ENCODE measurements around the gene KRTAP4-9.
A peak's percentile ranks its signal among the peaks of the same experiment; 100 is the strongest.
"Not testable (repeated sequence)": the region's sequence is repeated elsewhere in the genome, so short reads cannot be mapped to it uniquely, and the experiment has no call there.

KRTAP4-9 gene

GRCh38 chr17:41088760-41089352, 16.3 kb upstream of the KRTAP4-9 start:
- DNase-seq (ENCODE audit: low read depth in 1 of 2, low spot score in 1 of 2), result peak in 1 of 2 experiments; percentile 13
- not testable (repeated sequence) for H3K4me3 ChIP-seq (replicated peaks; ENCODE audit: insufficient read depth, low read length); H3K27ac ChIP-seq (replicated peaks); H3K27me3 ChIP-seq (ENCODE audit: insufficient read depth, poor library complexity, severe bottlenecking)
- peak; percentile 3; the same call in 1 of the 2 replicates for TF ChIP-seq SPI1 (IDR thresholded peaks at IDR 0.05; ENCODE audit: borderline replicate concordance, low read depth)

- TF ChIP-seq SPI1 (IDR thresholded peaks at IDR 0.05; ENCODE audit: borderline replicate concordance, low read depth) (no peak), POLR2AphosphoS5 (IDR thresholded peaks at IDR 0.05; ENCODE audit: low read depth) (no peak), CTCF (IDR thresholded peaks at IDR 0.05; ENCODE audit: insufficient read depth, low read length) (no peak), GABPA (IDR thresholded peaks at IDR 0.05; ENCODE audit: low read depth) (no peak)
- TF ChIP-seq, protein P1, sequence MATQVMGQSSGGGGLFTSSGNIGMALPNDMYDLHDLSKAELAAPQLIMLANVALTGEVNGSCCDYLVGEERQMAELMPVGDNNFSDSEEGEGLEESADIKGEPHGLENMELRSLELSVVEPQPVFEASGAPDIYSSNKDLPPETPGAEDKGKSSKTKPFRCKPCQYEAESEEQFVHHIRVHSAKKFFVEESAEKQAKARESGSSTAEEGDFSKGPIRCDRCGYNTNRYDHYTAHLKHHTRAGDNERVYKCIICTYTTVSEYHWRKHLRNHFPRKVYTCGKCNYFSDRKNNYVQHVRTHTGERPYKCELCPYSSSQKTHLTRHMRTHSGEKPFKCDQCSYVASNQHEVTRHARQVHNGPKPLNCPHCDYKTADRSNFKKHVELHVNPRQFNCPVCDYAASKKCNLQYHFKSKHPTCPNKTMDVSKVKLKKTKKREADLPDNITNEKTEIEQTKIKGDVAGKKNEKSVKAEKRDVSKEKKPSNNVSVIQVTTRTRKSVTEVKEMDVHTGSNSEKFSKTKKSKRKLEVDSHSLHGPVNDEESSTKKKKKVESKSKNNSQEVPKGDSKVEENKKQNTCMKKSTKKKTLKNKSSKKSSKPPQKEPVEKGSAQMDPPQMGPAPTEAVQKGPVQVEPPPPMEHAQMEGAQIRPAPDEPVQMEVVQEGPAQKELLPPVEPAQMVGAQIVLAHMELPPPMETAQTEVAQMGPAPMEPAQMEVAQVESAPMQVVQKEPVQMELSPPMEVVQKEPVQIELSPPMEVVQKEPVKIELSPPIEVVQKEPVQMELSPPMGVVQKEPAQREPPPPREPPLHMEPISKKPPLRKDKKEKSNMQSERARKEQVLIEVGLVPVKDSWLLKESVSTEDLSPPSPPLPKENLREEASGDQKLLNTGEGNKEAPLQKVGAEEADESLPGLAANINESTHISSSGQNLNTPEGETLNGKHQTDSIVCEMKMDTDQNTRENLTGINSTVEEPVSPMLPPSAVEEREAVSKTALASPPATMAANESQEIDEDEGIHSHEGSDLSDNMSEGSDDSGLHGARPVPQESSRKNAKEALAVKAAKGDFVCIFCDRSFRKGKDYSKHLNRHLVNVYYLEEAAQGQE (IDR thresholded peaks at IDR 0.05; ENCODE audit: insufficient replicate concordance, low read depth), result no peak
- H3K27ac ChIP-seq (replicated peaks), result no peak overlapping the region
- H3K4me3 ChIP-seq (replicated peaks; ENCODE audit: insufficient read depth, low read length), result no peak overlapping the region
- no peak for DNase-seq (ENCODE audit: low read depth in 1 of 2, low spot score in 1 of 2)
- no peaks in the 10 kb centered on the region for H3K27me3 ChIP-seq (ENCODE audit: insufficient read depth, poor library complexity, severe bottlenecking)
Observed at GRCh38 chr17:41096055-41096454, 9.1 kb upstream of the KRTAP4-9 start.

GRCh38 chr17:41098042-41098441, 7.1 kb upstream of the KRTAP4-9 start, which contains the start of gene KRTAP4-8:
Gene KRTAP4-8, minus strand, starts transcription at chr17:41098142. Its CDS starts 58 bp downstream, at chr17:41098084.
- no peak for DNase-seq (ENCODE audit: low read depth in 1 of 2, low spot score in 1 of 2)
- no peak within 1 kb of the TSS for H3K27ac ChIP-seq (replicated peaks)
- no peaks in the 10 kb centered on the region for H3K27me3 ChIP-seq (ENCODE audit: insufficient read depth, poor library complexity, severe bottlenecking)
- no peak within 1 kb of the TSS for H3K4me3 ChIP-seq (replicated peaks; ENCODE audit: insufficient read depth, low read length)
- TF ChIP-seq CTCF (IDR thresholded peaks at IDR 0.05; ENCODE audit: insufficient read depth, low read length) (no peak), SPI1 (IDR thresholded peaks at IDR 0.05; ENCODE audit: borderline replicate concordance, low read depth) (no peak), POLR2AphosphoS5 (IDR thresholded peaks at IDR 0.05; ENCODE audit: low read depth) (no peak), GABPA (IDR thresholded peaks at IDR 0.05; ENCODE audit: low read depth) (no peak)
- TF ChIP-seq, protein P1 (IDR thresholded peaks at IDR 0.05; ENCODE audit: insufficient replicate concordance, low read depth), result no peak

- Histone ChIP-seq H3K27me3 (ENCODE audit: insufficient read depth, poor library complexity, severe bottlenecking) (no peaks in the 10 kb centered on the region), H3K4me3 (replicated peaks; ENCODE audit: insufficient read depth, low read length) (no peak overlapping the region), H3K27ac (replicated peaks) (no peak overlapping the region)
- TF ChIP-seq SPI1 (IDR thresholded peaks at IDR 0.05; ENCODE audit: borderline replicate concordance, low read depth) (no peak), GABPA (IDR thresholded peaks at IDR 0.05; ENCODE audit: low read depth) (no peak), POLR2AphosphoS5 (IDR thresholded peaks at IDR 0.05; ENCODE audit: low read depth) (no peak), CTCF (IDR thresholded peaks at IDR 0.05; ENCODE audit: insufficient read depth, low read length) (no peak)
- TF ChIP-seq, protein P1 (IDR thresholded peaks at IDR 0.05; ENCODE audit: insufficient replicate concordance, low read depth), result no peak
- no peak for DNase-seq (ENCODE audit: low read depth in 1 of 2, low spot score in 1 of 2)
Observed at GRCh38 chr17:41098481-41098880, 6.7 kb upstream of the KRTAP4-9 start.

GRCh38 chr17:41099682-41100480, 5.3 kb upstream of the KRTAP4-9 start:
- not testable (repeated sequence) for H3K4me3 ChIP-seq (replicated peaks; ENCODE audit: insufficient read depth, low read length); H3K27ac ChIP-seq (replicated peaks); H3K27me3 ChIP-seq (ENCODE audit: insufficient read depth, poor library complexity, severe bottlenecking); DNase-seq (ENCODE audit: low read depth in 1 of 2, low spot score in 1 of 2)

Measured in HL-60 (cell line).